HepG2 (cell line): Measurements from ENCODE around the gene HSP90AB1. TPM values are rescaled to one million over a fixed set of nuclear protein-coding genes. Genes with fewer than 3 reads are reported as not detected.

Experiments
- GMEB1 ChIP-seq: sonication (generic); formaldehyde crosslinking; IDR thresholded peaks from 2 replicates; pipeline ENCODE4 v1.5.1; 2020; ENCODE audit warnings: missing genetic modification reagents, mild to moderate bottlenecking, borderline replicate concordance
- MED8 ChIP-seq: sonication (generic); formaldehyde crosslinking; IDR thresholded peaks from 2 replicates; pipeline ENCODE4 v1.8.1; 2023; ENCODE audit warnings: mild to moderate bottlenecking, missing genetic modification reagents; ENCODE audit not compliant: insufficient replicate concordance
- MLLT10 ChIP-seq: sonication (generic); formaldehyde crosslinking; IDR thresholded peaks from 2 replicates; pipeline ENCODE4 v1.4.0; 2020; ENCODE audit warnings: missing genetic modification reagents
- NFAT5 ChIP-seq: sonication (generic); formaldehyde crosslinking; IDR thresholded peaks from 2 replicates; pipeline ENCODE4 v1.4.0; 2020; ENCODE audit warnings: missing genetic modification reagents
- PHF5A ChIP-seq: IDR thresholded peaks from one replicate; pipeline ENCODE4 v1.6.1; 2018; ENCODE audit warnings: low read depth, missing genetic modification reagents; ENCODE audit not compliant: unreplicated experiment
- TCF7 ChIP-seq: sonication (generic); IDR thresholded peaks from 2 replicates; pipeline ENCODE4 v1.6.1; 2016; ENCODE audit warnings: antibody characterized with exemption, low read depth
- ZBTB40 ChIP-seq, 2 experiments: fragments of 450-650 bp in 1 of 2; sonication (generic) in 1 of 2; formaldehyde crosslinking in 1 of 2; IDR thresholded peaks; 2 replicates each; pipeline versions ENCODE4 v1.6.1 to v1.8.0; 2016 to 2022; ENCODE audit warnings: antibody characterized with exemption in 1 of 2, mild to moderate bottlenecking in 1 of 2, missing genetic modification reagents in 1 of 2
- ZNF24 ChIP-seq: fragments of 450-650 bp; IDR thresholded peaks from 2 replicates; pipeline ENCODE4 v1.6.1; 2017; ENCODE audit warnings: antibody characterized with exemption, mild to moderate bottlenecking
- ZUFSP ChIP-seq: sonication (generic); formaldehyde crosslinking; IDR thresholded peaks from 2 replicates; pipeline ENCODE4 v1.9.0; 2021; ENCODE audit warnings: missing genetic modification reagents, mild to moderate bottlenecking, borderline replicate concordance
- polyA plus RNA-seq, 8 experiments: library from polyadenylated mRNA; depleted of rRNA in 3 of 8; stranded (reverse) in 7 of 8; unstranded in 1 of 8; fragments of >200 nt; fragmentation: Illumina TruSeq in 4 of 8; extraction: Trizol in 4 of 8; gene quantifications; 2 replicates each; pipeline versions ENCODE4 v1.2.1 to v1.2.3, GENCODE V29; 2011 to 2016; ENCODE audit warnings: low read depth in 4 of 8, missing spikeins in 1 of 8, mixed read lengths in 1 of 8; ENCODE audit not compliant: insufficient read depth in 1 of 8
- total RNA-seq, 5 experiments: library from RNA; depleted of rRNA; stranded (reverse); fragments of >200 nt; fragmentation: Illumina TruSeq; extraction: Trizol; gene quantifications; 2 replicates each; pipeline ENCODE4 v1.2.3, GENCODE V29; 2016; ENCODE audit warnings: low read depth in 1 of 5

HSP90AB1 gene
- total and polyA plus RNA-seq, 2 of the 13 experiments (the other 11 are each of a cell fraction or from before 2014, with no cell fraction given): 1,325 to 1,472 TPM

- peak; percentile 93 for TF ChIP-seq GMEB1 (CRISPR knock-in tag)
- TF ChIP-seq PHF5A (CRISPR knock-in tag): no peak
- no peak for TF ChIP-seq ZBTB40 (IDR thresholded peaks at IDR 0.05)
- 0 out of 2 replicates have a peak, but pooled peaks have one; percentile 63 for TF ChIP-seq ZBTB40 (CRISPR knock-in tag; IDR thresholded peaks at IDR 0.05)
- TF ChIP-seq TCF7: no peak
- TF ChIP-seq NFAT5 (CRISPR knock-in tag): no peak; the same call in 1 of the 2 replicates
- TF ChIP-seq ZUFSP (CRISPR knock-in tag): no peak
- TF ChIP-seq ZNF24: no peak
- TF ChIP-seq MLLT10 (CRISPR knock-in tag): no peak
- TF ChIP-seq MED8 (CRISPR knock-in tag): peak; percentile 11
Measured at GRCh38 chr6:44245912-44246662, 814 bp upstream of the HSP90AB1 start (continued).
